ENCODE measurements around the gene KBTBD13.
"Not testable (repeated sequence)": the region's sequence is repeated elsewhere in the genome, so short reads cannot be mapped to it uniquely, and the experiment has no call there.

DNA sequence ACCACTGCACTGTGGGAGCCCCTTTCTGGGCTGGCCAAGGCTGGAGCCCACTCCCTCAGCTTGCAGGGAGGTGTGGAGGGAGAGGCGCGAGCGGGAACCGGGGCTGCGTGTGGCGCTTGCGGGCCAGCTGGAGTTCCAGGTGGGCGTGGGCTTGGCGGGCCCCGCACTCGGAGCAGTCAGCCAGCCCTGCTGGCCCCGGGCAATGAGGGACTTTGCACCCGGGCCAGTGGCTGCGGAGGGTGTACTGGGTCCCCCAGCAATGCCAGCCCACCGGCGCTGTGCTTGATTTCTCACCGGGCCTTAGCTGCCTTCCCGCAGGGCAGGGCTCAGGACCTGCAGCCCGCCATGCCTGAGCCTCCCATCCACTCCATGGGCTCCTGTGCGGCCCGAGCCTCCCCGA is 1.6 kb upstream of the KBTBD13 start:
- TF ChIP-seq, protein P1, sequence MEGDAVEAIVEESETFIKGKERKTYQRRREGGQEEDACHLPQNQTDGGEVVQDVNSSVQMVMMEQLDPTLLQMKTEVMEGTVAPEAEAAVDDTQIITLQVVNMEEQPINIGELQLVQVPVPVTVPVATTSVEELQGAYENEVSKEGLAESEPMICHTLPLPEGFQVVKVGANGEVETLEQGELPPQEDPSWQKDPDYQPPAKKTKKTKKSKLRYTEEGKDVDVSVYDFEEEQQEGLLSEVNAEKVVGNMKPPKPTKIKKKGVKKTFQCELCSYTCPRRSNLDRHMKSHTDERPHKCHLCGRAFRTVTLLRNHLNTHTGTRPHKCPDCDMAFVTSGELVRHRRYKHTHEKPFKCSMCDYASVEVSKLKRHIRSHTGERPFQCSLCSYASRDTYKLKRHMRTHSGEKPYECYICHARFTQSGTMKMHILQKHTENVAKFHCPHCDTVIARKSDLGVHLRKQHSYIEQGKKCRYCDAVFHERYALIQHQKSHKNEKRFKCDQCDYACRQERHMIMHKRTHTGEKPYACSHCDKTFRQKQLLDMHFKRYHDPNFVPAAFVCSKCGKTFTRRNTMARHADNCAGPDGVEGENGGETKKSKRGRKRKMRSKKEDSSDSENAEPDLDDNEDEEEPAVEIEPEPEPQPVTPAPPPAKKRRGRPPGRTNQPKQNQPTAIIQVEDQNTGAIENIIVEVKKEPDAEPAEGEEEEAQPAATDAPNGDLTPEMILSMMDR (IDR thresholded peaks at IDR 0.05) = not testable (repeated sequence)
- not testable (repeated sequence) for TF ChIP-seq POLR2A (IDR thresholded peaks at IDR 0.05)
